H1 (cell line): ENCODE data around the gene CREBZF. TPM values are rescaled to one million over a fixed set of nuclear protein-coding genes. Genes with fewer than 3 reads are reported as not detected.

Experiments used
- CTCF ChIA-PET: fragments of 300-600 bp; sonication (Branson Sonifier 250); formaldehyde crosslinking; loops from one replicate; lab custom pipeline; 2021; ENCODE audit not compliant: partially characterized antibody; lab: Charles Lee
- POLR2A ChIA-PET: fragments of 300-600 bp; sonication (Branson Sonifier 250); formaldehyde crosslinking; loops from one replicate; lab custom pipeline; 2021; ENCODE audit warnings: inconsistent platforms; ENCODE audit not compliant: partially characterized antibody; lab: Charles Lee
- DNase-seq, 2 experiments: peaks; one replicate each; pipeline versions ENCODE4 v3.0.0 to v3.0.0-alpha.2; 2010 to 2022; ENCODE audit warnings: low spot score in 2 of 2, low read depth in 1 of 2, mixed read lengths in 1 of 2
- FAIRE-seq: peaks from 2 replicates; lab custom pipeline; 2011; peaks lifted over from hg19 to GRCh38; lab: Jason Lieb, UNC
- H2AFZ ChIP-seq: 2 replicates; pipeline ENCODE4 v1.8.1; 2012; ENCODE audit warnings: low read length, inconsistent platforms
- H2AK5ac ChIP-seq: 2 replicates; pipeline ENCODE4 v1.6.1; 2013; ENCODE audit warnings: low read depth, low read length
- H2BK120ac ChIP-seq: replicated peaks from 2 replicates; pipeline ENCODE3; 2013; ENCODE audit warnings: low read depth, low read length, inconsistent platforms
- H2BK12ac ChIP-seq: 2 replicates; pipeline ENCODE4 v1.6.1; 2013; ENCODE audit warnings: low read depth, low read length
- H2BK15ac ChIP-seq: 2 replicates; pipeline ENCODE4 v1.6.1; 2013; ENCODE audit warnings: low read length
- H2BK20ac ChIP-seq: 2 replicates; pipeline ENCODE4 v1.6.1; 2013; ENCODE audit warnings: low read length
- H2BK5ac ChIP-seq: 2 replicates; pipeline ENCODE4 v1.6.1; 2013; ENCODE audit warnings: low read depth, low read length
- H3K14ac ChIP-seq: 2 replicates; pipeline ENCODE4 v1.6.1; 2013; ENCODE audit warnings: inconsistent platforms; ENCODE audit not compliant: insufficient read length
- H3K18ac ChIP-seq: 2 replicates; pipeline ENCODE4 v1.6.1; 2013; ENCODE audit warnings: low read length; ENCODE audit errors: extremely low read depth
- H3K23ac ChIP-seq: 2 replicates; pipeline ENCODE4 v1.6.1; 2013; ENCODE audit warnings: inconsistent platforms; ENCODE audit not compliant: insufficient read length
- H3K23me2 ChIP-seq: 2 replicates; pipeline ENCODE4 v1.6.1; 2013; ENCODE audit warnings: low read depth, low read length
- H3K27ac ChIP-seq: 2 replicates; pipeline ENCODE4 v1.6.1; 2011; ENCODE audit warnings: low read depth, low read length, inconsistent platforms
- H3K27me3 ChIP-seq, 4 experiments: replicated peaks in 1 of 4; 1 replicate in 1 of 4; 2 replicates in 3 of 4; pipeline versions ENCODE4 v1.6.1 to v1.8.1; 2011 to 2013; ENCODE audit warnings: low read length in 3 of 4, mild to moderate bottlenecking in 3 of 4, inconsistent platforms in 2 of 4, mixed read lengths in 2 of 4, moderate library complexity in 1 of 4; ENCODE audit not compliant: control insufficient read depth in 3 of 4, insufficient read depth in 3 of 4; ENCODE audit errors: extremely low read depth in 1 of 4
- H3K36me3 ChIP-seq, 4 experiments: 2 replicates each; pipeline versions ENCODE4 v1.6.1 to v1.8.1; 2011 to 2013; ENCODE audit warnings: mild to moderate bottlenecking in 4 of 4, low read length in 3 of 4, moderate library complexity in 2 of 4, control low read depth in 1 of 4, inconsistent platforms in 1 of 4; ENCODE audit not compliant: insufficient read depth in 4 of 4, control insufficient read depth in 2 of 4
- H3K4ac ChIP-seq: replicated peaks from 2 replicates; pipeline ENCODE3; 2013; ENCODE audit warnings: low read length, low read depth, mixed read lengths, inconsistent platforms; ENCODE audit not compliant: insufficient read length
- H3K4me1 ChIP-seq, 4 experiments: replicated peaks in 1 of 4; 1 replicate in 1 of 4; 2 replicates in 3 of 4; pipeline versions ENCODE4 v1.6.1 to v1.8.1; 2011 to 2013; ENCODE audit warnings: low read length in 3 of 4, inconsistent platforms in 2 of 4, mixed read lengths in 1 of 4; ENCODE audit not compliant: insufficient read depth in 4 of 4, control insufficient read depth in 3 of 4
- H3K4me2 ChIP-seq, 2 experiments: 2 replicates each; pipeline versions ENCODE4 v1.6.1 to v1.8.1; 2011 to 2013; ENCODE audit warnings: low read depth in 2 of 2, low read length in 2 of 2, control low read depth in 1 of 2, inconsistent platforms in 1 of 2, mild to moderate bottlenecking in 1 of 2; ENCODE audit not compliant: insufficient read depth in 1 of 2
- H3K4me3 ChIP-seq, 4 experiments: fragments of 200-600, 300-600 bp in 1 of 4; sonication (generic), shearing (Covaris generic), sonication (Bioruptor Twin) in 1 of 4; 2 replicates each; pipeline versions ENCODE4 v1.5.1 to v1.8.1; 2011 to 2016; ENCODE audit warnings: low read length in 4 of 4, low read depth in 3 of 4, control low read depth in 2 of 4, inconsistent platforms in 2 of 4, mild to moderate bottlenecking in 2 of 4, mixed read lengths in 1 of 4, moderate library complexity in 1 of 4; ENCODE audit not compliant: insufficient read depth in 2 of 4; ENCODE audit errors: extremely low read depth in 1 of 4
- H3K56ac ChIP-seq: replicated peaks from 2 replicates; pipeline ENCODE3; 2013; ENCODE audit warnings: low read depth, mild to moderate bottlenecking, mixed read lengths, low read length, inconsistent platforms; ENCODE audit not compliant: insufficient read length
- H3K79me1 ChIP-seq: 2 replicates; pipeline ENCODE4 v1.6.1; 2013; ENCODE audit warnings: low read depth, low read length, control low read depth
- H3K79me2 ChIP-seq, 2 experiments: 2 replicates each; pipeline versions ENCODE4 v1.6.1 to v1.8.1; 2012 to 2013; ENCODE audit warnings: low read length in 2 of 2, mild to moderate bottlenecking in 2 of 2, inconsistent platforms in 1 of 2; ENCODE audit not compliant: insufficient read depth in 2 of 2, control insufficient read depth in 1 of 2
- H3K9ac ChIP-seq, 4 experiments: replicated peaks in 1 of 4; 1 replicate in 1 of 4; 2 replicates in 3 of 4; pipeline versions ENCODE4 v1.6.1 to v1.8.1; 2011 to 2013; ENCODE audit warnings: low read depth in 3 of 4, low read length in 3 of 4, control low read depth in 2 of 4, mild to moderate bottlenecking in 2 of 4, moderate library complexity in 2 of 4, inconsistent platforms in 1 of 4; ENCODE audit errors: extremely low read depth in 1 of 4
- H3K9me3 ChIP-seq, 2 experiments: 2 replicates each; pipeline versions ENCODE4 v1.6.1 to v1.8.1; 2012 to 2013; ENCODE audit warnings: mild to moderate bottlenecking in 2 of 2, moderate library complexity in 2 of 2, control low read depth in 1 of 2, inconsistent platforms in 1 of 2, low read depth in 1 of 2, low read length in 1 of 2, mixed read lengths in 1 of 2; ENCODE audit not compliant: insufficient read depth in 2 of 2
- H4K20me1 ChIP-seq, 2 experiments: replicated peaks in 1 of 2; 2 replicates each; pipeline versions ENCODE3 to v1.8.1; 2011 to 2013; ENCODE audit warnings: inconsistent platforms in 2 of 2, low read length in 2 of 2, mild to moderate bottlenecking in 1 of 2; ENCODE audit not compliant: insufficient read depth in 2 of 2, control insufficient read depth in 1 of 2
- H4K5ac ChIP-seq: 2 replicates; pipeline ENCODE4 v1.6.1; 2013; ENCODE audit warnings: low read length, low read depth, mixed read lengths, inconsistent platforms; ENCODE audit not compliant: insufficient read length
- H4K8ac ChIP-seq: 2 replicates; pipeline ENCODE4 v1.8.0; 2013; ENCODE audit warnings: mild to moderate bottlenecking, moderate library complexity, low read length, inconsistent platforms; ENCODE audit not compliant: insufficient read depth; ENCODE audit errors: extremely low read depth
- H4K91ac ChIP-seq: replicated peaks from 2 replicates; pipeline ENCODE3; 2013; ENCODE audit warnings: low read length, mixed read lengths, inconsistent platforms; ENCODE audit not compliant: insufficient read length
- CREB1 ChIP-seq: IDR thresholded peaks from 2 replicates; pipeline ENCODE4 v1.6.1; 2012; ENCODE audit warnings: inconsistent platforms
- CTBP2 ChIP-seq: IDR thresholded peaks from 2 replicates; pipeline ENCODE4 v1.7.0; 2011; ENCODE audit warnings: borderline replicate concordance, mild to moderate bottlenecking, moderate library complexity, mixed read lengths, low read length; ENCODE audit not compliant: insufficient read depth, insufficient read length
- HDAC2 ChIP-seq, 2 experiments: fragments of 300-600 bp in 1 of 2; sonication (generic) in 1 of 2; IDR thresholded peaks; 2 replicates each; pipeline ENCODE4 v1.6.1; 2011 to 2012; ENCODE audit warnings: low read depth in 2 of 2, low read length in 2 of 2, mild to moderate bottlenecking in 2 of 2, moderate library complexity in 2 of 2, borderline replicate concordance in 1 of 2, inconsistent platforms in 1 of 2
- TEAD4 ChIP-seq: IDR thresholded peaks from 2 replicates; pipeline ENCODE4 v1.6.1; 2012; ENCODE audit warnings: low read depth, low read length, inconsistent platforms, mixed read lengths
- WGBS, 2 experiments: shearing (Covaris generic) in 1 of 2; methylation state at CpG; one replicate each; pipeline versions ENCODE4 v1.1.6 to v1.1.7; 2013 to 2015; ENCODE audit warnings: low lambda C conversion rate in 2 of 2, mixed read lengths in 2 of 2, inconsistent platforms in 1 of 2, low coverage in 1 of 2, missing lambda C conversion rate in 1 of 2; ENCODE audit not compliant: insufficient replicate concordance in 2 of 2, insufficient coverage in 1 of 2, insufficient read length in 1 of 2; ENCODE audit errors: extremely low coverage in 1 of 2, missing lambda C conversion rate in 1 of 2; 5-methylcytosine and 5-hydroxymethylcytosine counted together
- polyA plus RNA-seq, 7 experiments: library from polyadenylated mRNA; depleted of rRNA in 3 of 7; stranded (reverse) in 5 of 7; unstranded in 2 of 7; fragments of >200 nt in 5 of 7; fragments of 200-250 nt in 2 of 7; gene quantifications; 1 replicate in 5 of 7; 2 replicates in 1 of 7; 4 replicates in 1 of 7; pipeline versions ENCODE4 v1.2.1 to v1.2.3, GENCODE V29; 2011 to 2013; ENCODE audit warnings: missing spikeins in 2 of 7, mixed read lengths in 2 of 7
- total RNA-seq: library from RNA; stranded (reverse); fragmentation: NEBNext Ultra II Directional; extraction: Animal tissue kit (Norgen Biotek cat#: 25700); gene quantifications from 2 replicates; pipeline ENCODE4 v1.2.1, GENCODE V29; 2021

The CREBZF gene
- total and polyA plus RNA-seq, 2 of the 8 experiments (the other 6 are each of a cell fraction or from before 2014, with no cell fraction given) = 15.4 to 44.9 TPM

DNA sequence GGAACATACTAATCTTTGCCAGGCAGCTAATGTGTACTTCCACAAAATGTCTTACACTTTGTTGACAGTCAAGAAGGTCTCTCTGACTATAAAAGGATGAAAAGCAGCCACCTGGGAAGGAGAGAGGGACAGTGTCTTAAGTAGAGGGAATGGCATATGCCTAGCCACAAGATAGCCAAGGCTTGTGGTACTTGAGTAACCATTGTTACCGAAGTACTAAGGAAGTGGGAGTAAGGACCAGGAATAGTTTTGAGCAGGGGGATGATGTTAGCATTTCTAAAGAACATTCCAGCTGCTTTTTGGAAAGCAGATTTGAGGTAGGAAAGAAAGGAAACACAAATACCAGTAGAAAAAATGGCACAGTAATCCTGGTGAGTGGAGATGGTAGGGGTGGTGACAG is 13.8 kb downstream of the CREBZF start:
- Histone ChIP-seq H3K4me3 (no peak overlapping the region), H3K4ac (no peak overlapping the region), H2AK5ac (no peak overlapping the region), H4K8ac (no peak overlapping the region), H3K4me2 (no peak overlapping the region), H3K23me2 (0 out of 2 replicates have a peak, but pooled peaks cover 4% of the 10 kb centered on the region), H3K56ac (no peak overlapping the region), H3K36me3 (peaks cover 0 to 10% (median 5%) of the 10 kb centered on the region in 4 experiments; a peak in 3 of 8 replicates), H2BK20ac (no peak overlapping the region), H2BK120ac (no peak overlapping the region), H3K9me3 (no peaks in the 10 kb centered on the region), H3K9ac (no peak overlapping the region), H3K79me1 (no peaks in the 10 kb centered on the region), H4K91ac (no peak overlapping the region), H3K27ac (no peak overlapping the region), H3K18ac (no peak overlapping the region), H3K4me1 (peaks cover 0 to 5% (median 0%) of the 10 kb centered on the region in 4 experiments; a peak in 4 of 7 replicates), H3K14ac (no peak overlapping the region), H4K5ac (no peak overlapping the region), H3K27me3 (peaks cover 0 to 1% (median 0%) of the 10 kb centered on the region in 4 experiments; a peak in 1 of 7 replicates), H3K23ac (no peak overlapping the region), H2BK15ac (no peak overlapping the region), H2BK12ac (no peak overlapping the region), H4K20me1 (peaks cover 0 to 2% of the 10 kb centered on the region in 2 experiments), H3K79me2 (peaks cover 0 to 6% of the 10 kb centered on the region in 2 experiments; a peak in 1 of 4 replicates), H2AFZ (no peak overlapping the region), H2BK5ac (no peak overlapping the region)
- ChIA-PET POLR2A (interaction anchor here (0.8 to 6.3 kb wide), 5 partner anchors 8 to 25 kb away, joined by 3 to 45 read pairs (median 9); partner anchors contain the start of gene CREBZF), CTCF (no interaction called here)
- DNase-seq = no peak
- no peak for FAIRE-seq
- TF ChIP-seq CTBP2 = no peak
- TF ChIP-seq CREB1 = no peak
- TF ChIP-seq TEAD4 = no peak
- TF ChIP-seq HDAC2 (IDR thresholded peaks at IDR 0.05; ENCODE audit: borderline replicate concordance in 1 of 2, low read depth in 2 of 2, low read length in 2 of 2) = no peak
- WGBS, 2 experiments = 95% methylated on average over 1 of the region's 1 CpG; no CpG with 5 or more reads in 1 of the 2 experiments
